T-helper 9 cell (primary cell): ENCODE measurements around the gene FGFR3.

ENCODE experiments used
- DNase-seq: peaks from one replicate; pipeline ENCODE4 v3.0.0-alpha.2; 2020

FGFR3 gene

GRCh38 chr4:1756893-1757779, 36.0 kb upstream of the FGFR3 start:
- DNase-seq = no peak

- DNase-seq = no peak
These were observed 35.3 kb upstream of the FGFR3 start for GRCh38 chr4:1757836-1758235.

GRCh38 chr4:1758306-1759121, 34.6 kb upstream of the FGFR3 start:
- DNase-seq = no peak

- DNase-seq = no peak
These were observed 33.8 kb upstream of the FGFR3 start for GRCh38 chr4:1759170-1759817.

- no peak for DNase-seq
These were observed 33.3 kb upstream of the FGFR3 start for GRCh38 chr4:1759818-1760223.

- DNase-seq = no peak
These were observed 32.5 kb upstream of the FGFR3 start for GRCh38 chr4:1760521-1761071.

- no peak for DNase-seq
These were observed 31.9 kb upstream of the FGFR3 start for GRCh38 chr4:1761130-1761689.

GRCh38 chr4:1762264-1763010, 30.7 kb upstream of the FGFR3 start:
- DNase-seq = no peak

- no peak for DNase-seq
These were observed 30.0 kb upstream of the FGFR3 start for GRCh38 chr4:1763070-1763549.

GRCh38 chr4:1763550-1764080, 29.5 kb upstream of the FGFR3 start:
- DNase-seq = no peak

GRCh38 chr4:1764670-1765069, 28.4 kb upstream of the FGFR3 start:
- DNase-seq = no peak

- no peak for DNase-seq
These were observed 27.6 kb upstream of the FGFR3 start for GRCh38 chr4:1765409-1766072.

- DNase-seq = no peak
These were observed 26.7 kb upstream of the FGFR3 start for GRCh38 chr4:1766106-1767060.

GRCh38 chr4:1767061-1767769, 25.9 kb upstream of the FGFR3 start:
- no peak for DNase-seq

- DNase-seq = no peak
These were observed 25.2 kb upstream of the FGFR3 start for GRCh38 chr4:1767770-1768366.

- DNase-seq = no peak
These were observed 24.6 kb upstream of the FGFR3 start for GRCh38 chr4:1768367-1769034.

- no peak for DNase-seq
These were observed 23.4 kb upstream of the FGFR3 start for GRCh38 chr4:1769692-1770091.

- no peak for DNase-seq
These were observed 22.8 kb upstream of the FGFR3 start for GRCh38 chr4:1770245-1770644.
